Liver (tissue), 9 donors: ENCODE data around the gene HARS1. TPM values are rescaled to one million over a fixed set of nuclear protein-coding genes. Genes with fewer than 3 reads are reported as not detected.
A peak's percentile ranks its signal among the peaks of the same experiment; 100 is the strongest.

Experiments
- DNase-seq: peaks from one replicate; pipeline ENCODE4 v3.0.0-alpha.2; 2017; ENCODE audit warnings: low spot score
- H3K27ac ChIP-seq, 2 donors: one replicate each; pipeline ENCODE4 v1.7.0; 2013; ENCODE audit warnings: inconsistent platforms in 2 of 2, low read length in 2 of 2, control low read depth in 1 of 2, low read depth in 1 of 2, mild to moderate bottlenecking in 1 of 2
- H3K27me3 ChIP-seq, 4 donors: one replicate each; pipeline versions ENCODE4 v1.6.1 to v1.7.0; 2013; ENCODE audit warnings: low read length in 3 of 4, inconsistent platforms in 1 of 4, mild to moderate bottlenecking in 1 of 4, moderate library complexity in 1 of 4; ENCODE audit not compliant: control insufficient read depth in 4 of 4, insufficient read depth in 4 of 4
- H3K36me3 ChIP-seq, 4 donors: one replicate each; pipeline versions ENCODE4 v1.6.1 to v1.7.0; 2013; ENCODE audit warnings: low read length in 3 of 4, mild to moderate bottlenecking in 3 of 4, low read depth in 1 of 4, moderate library complexity in 1 of 4; ENCODE audit not compliant: control insufficient read depth in 4 of 4, insufficient read depth in 3 of 4
- H3K4me1 ChIP-seq, 4 donors: one replicate each; pipeline versions ENCODE4 v1.6.1 to v1.7.0; 2013; ENCODE audit warnings: low read length in 3 of 4, mild to moderate bottlenecking in 3 of 4, moderate library complexity in 1 of 4; ENCODE audit not compliant: control insufficient read depth in 4 of 4, insufficient read depth in 4 of 4
- H3K4me3 ChIP-seq, 3 donors: one replicate each; pipeline versions ENCODE4 v1.6.1 to v1.7.0; 2013; ENCODE audit warnings: low read length in 3 of 3, control low read depth in 1 of 3, low read depth in 1 of 3, mild to moderate bottlenecking in 1 of 3
- H3K9ac ChIP-seq, 2 donors: one replicate each; pipeline ENCODE4 v1.7.0; 2013; ENCODE audit warnings: low read length in 2 of 2, mild to moderate bottlenecking in 2 of 2, moderate library complexity in 2 of 2, control low read depth in 1 of 2, low read depth in 1 of 2
- H3K9me3 ChIP-seq, 4 donors: one replicate each; pipeline versions ENCODE4 v1.6.1 to v1.7.0; 2013; ENCODE audit warnings: low read length in 3 of 4; ENCODE audit not compliant: control insufficient read depth in 4 of 4
- ATF3 ChIP-seq: IDR thresholded peaks from 2 replicates; pipeline ENCODE4 v1.6.1; 2016; ENCODE audit warnings: antibody characterized with exemption
- CTCF ChIP-seq: fragments of 150-350 bp; IDR thresholded peaks from 2 replicates; pipeline ENCODE4 v1.5.1; 2017; ENCODE audit warnings: improper control_type of control experiment, low read depth, low read length; ENCODE audit not compliant: missing input control
- EGR1 ChIP-seq, 2 donors: IDR thresholded peaks; 2 replicates each; pipeline ENCODE4 v1.6.1; 2016 to 2018; ENCODE audit warnings: antibody characterized with exemption in 2 of 2, low read depth in 2 of 2
- FOXA1 ChIP-seq: IDR thresholded peaks from 2 replicates; pipeline ENCODE4 v1.6.1; 2016; ENCODE audit warnings: antibody characterized with exemption
- FOXA2 ChIP-seq: IDR thresholded peaks from 2 replicates; pipeline ENCODE4 v1.6.1; 2016; ENCODE audit warnings: antibody characterized with exemption
- GABPA ChIP-seq, 2 donors: IDR thresholded peaks in 1 of 2; conservative IDR thresholded peaks in 1 of 2; 2 replicates each; pipeline ENCODE4 v1.6.1; 2016; ENCODE audit warnings: antibody characterized with exemption in 2 of 2, mild to moderate bottlenecking in 1 of 2, moderate library complexity in 1 of 2
- HNF4A ChIP-seq, 2 donors: conservative IDR thresholded peaks; 2 replicates each; pipeline ENCODE4 v1.6.1; 2016; ENCODE audit warnings: antibody characterized with exemption in 2 of 2, mild to moderate bottlenecking in 2 of 2
- HNF4G ChIP-seq: IDR thresholded peaks from 2 replicates; pipeline ENCODE4 v1.6.1; 2016; ENCODE audit warnings: antibody characterized with exemption
- JUND ChIP-seq, 2 donors: IDR thresholded peaks; 2 replicates each; pipeline ENCODE4 v1.6.1; 2016; ENCODE audit warnings: antibody characterized with exemption in 2 of 2
- MAX ChIP-seq: IDR thresholded peaks from 2 replicates; pipeline ENCODE4 v1.6.1; 2016; ENCODE audit warnings: antibody characterized with exemption
- NR2F2 ChIP-seq: IDR thresholded peaks from 2 replicates; pipeline ENCODE4 v1.6.1; 2016; ENCODE audit warnings: antibody characterized with exemption
- RAD21 ChIP-seq, 2 donors: IDR thresholded peaks; 2 replicates each; pipeline ENCODE4 v1.6.1; 2016; ENCODE audit warnings: antibody characterized with exemption in 2 of 2, mild to moderate bottlenecking in 2 of 2
- REST ChIP-seq: IDR thresholded peaks from 2 replicates; pipeline ENCODE4 v1.6.1; 2016; ENCODE audit warnings: antibody characterized with exemption, mild to moderate bottlenecking
- RXRA ChIP-seq, 2 donors: IDR thresholded peaks; 2 replicates each; pipeline ENCODE4 v1.6.1; 2017 to 2018; ENCODE audit warnings: antibody characterized with exemption in 2 of 2, mild to moderate bottlenecking in 1 of 2
- SP1 ChIP-seq: IDR thresholded peaks from 2 replicates; pipeline ENCODE4 v1.6.1; 2018; ENCODE audit warnings: antibody characterized with exemption, mild to moderate bottlenecking
- TAF1 ChIP-seq: conservative IDR thresholded peaks from 2 replicates; pipeline ENCODE4 v1.6.1; 2016; ENCODE audit warnings: antibody characterized with exemption, mild to moderate bottlenecking
- YY1 ChIP-seq: IDR thresholded peaks from 2 replicates; pipeline ENCODE4 v1.6.1; 2016; ENCODE audit warnings: antibody characterized with exemption, mild to moderate bottlenecking
- ZBTB33 ChIP-seq: IDR thresholded peaks from 2 replicates; pipeline ENCODE4 v1.6.1; 2016; ENCODE audit warnings: antibody characterized with exemption
- WGBS: extraction: QIAGEN DNeasy Blood & Tissue Kit; methylation state at CpG from one replicate; pipeline ENCODE4 v1.1.7; 2013; 5-methylcytosine and 5-hydroxymethylcytosine counted together
- polyA plus RNA-seq, 2 donors: library from polyadenylated mRNA; stranded (reverse) in 1 of 2; unstranded in 1 of 2; fragments of 200-250 nt in 1 of 2; fragments of >200 nt in 1 of 2; fragmentation: Nextera tagmentation in 1 of 2; extraction: Ambion mirVana in 1 of 2; gene quantifications; one replicate each; pipeline versions ENCODE4 v1.2.1 to v1.2.3, GENCODE V29; 2013 to 2015
- total RNA-seq, 2 donors: library from RNA; depleted of rRNA; stranded (reverse); fragments of >200 nt; gene quantifications; one replicate each; pipeline ENCODE4 v1.2.3, GENCODE V29; 2014
- donor health status: healthy.
- donor health status: healthy.
- donor health status: healthy.
- donor health status: healthy.
- donor health status: healthy.

Gene HARS1
- total and polyA plus RNA-seq, 4 donors, result 31.2 to 57.1 (median 37.3) TPM

GRCh38 chr5:140633501-140633900 lies 57.7 kb downstream of the HARS1 start:
- DNase-seq, result no peak
- WGBS, result 70% methylated on average over 2 of the region's 2 CpGs
- no peaks in the 10 kb centered on the region for H3K36me3 ChIP-seq
- TF ChIP-seq FOXA1 (no peak), JUND (IDR thresholded peaks at IDR 0.05) (no peak), EGR1 (IDR thresholded peaks at IDR 0.05; ENCODE audit: low read depth in 2 of 2) (no peak), HNF4A (conservative IDR thresholded peaks at IDR 0.05) (no peak), ATF3 (no peak), TAF1 (no peak), NR2F2 (no peak), REST (no peak), CTCF (no peak), HNF4G (no peak), RAD21 (IDR thresholded peaks at IDR 0.05) (no peak), GABPA (IDR thresholded peaks at IDR 0.05 in 1 of 2, conservative IDR thresholded peaks at IDR 0.05 in 1 of 2) (no peak), MAX (no peak), YY1 (no peak), SP1 (no peak), ZBTB33 (no peak), RXRA (IDR thresholded peaks at IDR 0.05) (no peak), FOXA2 (no peak)
- no peaks in the 10 kb centered on the region for H3K9me3 ChIP-seq
- H3K4me3 ChIP-seq, result peak overlapping the region; percentile 66 to 85 (median 71)
- H3K4me1 ChIP-seq, result peaks cover 0 to 23% (median 13%) of the 10 kb centered on the region in 4 donors
- H3K27ac ChIP-seq, result peak overlapping the region; percentile 82 to 90
- H3K9ac ChIP-seq, result peak overlapping the region in 1 of 2 donors; percentile 83
- H3K27me3 ChIP-seq, result no peaks in the 10 kb centered on the region
